Adipose tissue (tissue), 3 donors: Measurements from ENCODE around the gene PRDX3. TPM values are rescaled to one million over a fixed set of nuclear protein-coding genes. Genes with fewer than 3 reads are reported as not detected.

Experiments
- H3K27ac ChIP-seq: one replicate; pipeline ENCODE4 v1.5.1; 2013; ENCODE audit warnings: low read depth, low read length
- WGBS, 3 donors: extraction: QIAGEN DNeasy Blood & Tissue Kit; methylation state at CpG; one replicate each; pipeline ENCODE4 v1.1.7; 2013; 5-methylcytosine and 5-hydroxymethylcytosine counted together
- polyA plus RNA-seq, 3 donors: library from polyadenylated mRNA; stranded (reverse); fragments of 200-250 nt; gene quantifications; one replicate each; pipeline ENCODE4 v1.2.3, GENCODE V29; 2013
- donor health status: healthy with polysubstance abuse.
- donor health status: Bipolar disorder and iron deficiency.
- donor health status: healthy.

Gene PRDX3
- polyA plus RNA-seq, result 100 to 1,000 TPM in 2 of 3 donors, 10 to 100 TPM in 1; 63.1 to 188 (median 183) TPM

DNA sequence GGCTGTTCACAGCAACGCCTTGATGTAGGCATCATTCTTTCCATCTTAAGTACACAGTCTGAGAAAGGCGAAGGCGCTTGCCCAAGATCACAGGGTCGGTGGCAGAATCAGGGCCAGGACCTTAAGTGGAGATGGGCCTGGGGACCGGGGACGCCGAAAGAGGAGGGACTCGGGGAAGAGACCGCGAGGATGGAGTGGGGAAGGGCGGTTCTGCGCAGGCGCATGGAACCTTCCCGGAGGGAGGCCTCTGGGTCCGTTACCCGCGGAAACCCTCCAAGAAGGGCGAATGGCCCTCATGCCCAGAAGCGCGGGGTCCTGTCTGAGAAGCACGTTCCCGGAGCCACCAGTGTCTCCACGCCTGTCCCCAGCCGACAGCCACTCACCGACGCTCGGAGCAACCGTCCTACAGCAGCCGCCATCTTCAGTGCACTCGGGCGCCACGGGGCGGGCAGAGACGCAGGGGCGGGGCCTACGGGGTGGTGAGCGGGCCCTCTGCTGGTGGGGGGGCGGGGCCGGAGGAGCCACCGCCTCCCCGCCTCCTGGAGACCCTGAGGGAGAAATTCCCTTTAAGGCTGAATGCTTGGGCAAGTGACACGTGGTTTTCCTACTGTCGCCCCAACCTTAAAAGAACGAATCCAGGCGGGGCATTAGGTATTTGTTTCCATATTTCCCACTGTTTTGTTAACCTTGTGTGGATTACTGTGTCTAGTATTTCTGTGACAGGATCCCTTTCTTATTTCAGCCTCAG lies at the start of gene PRDX3:
TSS of gene PRDX3 (minus strand) at position 441 of the 748 bp plus-strand sequence. CDS start at position 419, 22 bp downstream.
- no peak within 1 kb of the TSS for H3K27ac ChIP-seq
- 0 to 1% (median 0%) methylated on average over 42 to 45 of the region's 45 CpGs for WGBS, 3 donors

GRCh38 chr10:119227825-119228224 lies 49.2 kb upstream of the PRDX3 start:
- no peak overlapping the region for H3K27ac ChIP-seq
- WGBS, 3 donors, result 86 to 91% (median 88%) methylated on average over 6 of the region's 6 CpGs

GRCh38 chr10:119225083-119225658 lies 46.6 kb upstream of the PRDX3 start:
- H3K27ac ChIP-seq, result no peak overlapping the region

GRCh38 chr10:119222966-119223386 lies 44.4 kb upstream of the PRDX3 start:
- no peak overlapping the region for H3K27ac ChIP-seq
- 55 to 65% (median 60%) methylated on average over 9 of the region's 9 CpGs for WGBS, 3 donors

More at GRCh38 chr10:119225083-119225658, 46.6 kb upstream of the PRDX3 start:
- WGBS, 3 donors, result 42 to 77% (median 65%) methylated on average over 4 of the region's 4 CpGs

- 16 to 26% (median 21%) methylated on average over 9 of the region's 9 CpGs for WGBS, 3 donors
- H3K27ac ChIP-seq, result no peak overlapping the region
Observed at GRCh38 chr10:119222537-119222936, 43.9 kb upstream of the PRDX3 start.

DNA sequence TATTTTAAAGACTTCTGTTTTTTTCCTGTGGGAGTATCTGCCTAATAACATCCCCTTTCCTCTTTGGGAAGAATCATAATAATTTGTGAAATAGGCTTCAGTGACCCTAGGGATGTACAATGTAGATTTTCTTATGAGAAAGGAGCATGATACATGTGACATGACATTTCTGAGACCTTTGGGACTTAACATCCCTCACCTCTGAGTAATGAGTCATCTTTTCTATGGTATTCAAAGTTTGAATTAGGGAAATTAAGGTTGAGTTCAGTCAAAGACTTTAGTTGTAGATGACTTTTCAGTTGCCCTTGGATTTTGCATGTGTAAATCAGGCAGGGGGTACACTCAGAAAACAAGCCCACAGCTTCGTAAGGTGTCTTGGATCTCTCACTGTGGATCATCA lies 43.1 kb upstream of the PRDX3 start:
- WGBS, 3 donors, result 84 to 100% (median 96%) methylated on average over 1 of the region's 1 CpG
- no peak overlapping the region for H3K27ac ChIP-seq

- 55 to 73% (median 72%) methylated on average over 4 of the region's 4 CpGs for WGBS, 3 donors
- H3K27ac ChIP-seq, result no peak overlapping the region
Observed at GRCh38 chr10:119221201-119221600, 42.6 kb upstream of the PRDX3 start.

- whole genome bisulfite sequencing, 3 donors, result 68 to 80% (median 72%) methylated on average over 5 of the region's 5 CpGs
- H3K27ac ChIP-seq, result no peak overlapping the region
Observed at GRCh38 chr10:119219871-119220270, 41.3 kb upstream of the PRDX3 start.

- WGBS, 3 donors, result 69 to 79% (median 70%) methylated on average over 4 of the region's 4 CpGs
Observed at GRCh38 chr10:119217991-119218490, 39.4 kb upstream of the PRDX3 start.

GRCh38 chr10:119217401-119217800 lies 38.8 kb upstream of the PRDX3 start:
- 88 to 94% (median 92%) methylated on average over 9 of the region's 9 CpGs for WGBS, 3 donors
- H3K27ac ChIP-seq, result no peak overlapping the region

More at GRCh38 chr10:119217991-119218490, 39.4 kb upstream of the PRDX3 start:
- H3K27ac ChIP-seq, result no peak overlapping the region

DNA sequence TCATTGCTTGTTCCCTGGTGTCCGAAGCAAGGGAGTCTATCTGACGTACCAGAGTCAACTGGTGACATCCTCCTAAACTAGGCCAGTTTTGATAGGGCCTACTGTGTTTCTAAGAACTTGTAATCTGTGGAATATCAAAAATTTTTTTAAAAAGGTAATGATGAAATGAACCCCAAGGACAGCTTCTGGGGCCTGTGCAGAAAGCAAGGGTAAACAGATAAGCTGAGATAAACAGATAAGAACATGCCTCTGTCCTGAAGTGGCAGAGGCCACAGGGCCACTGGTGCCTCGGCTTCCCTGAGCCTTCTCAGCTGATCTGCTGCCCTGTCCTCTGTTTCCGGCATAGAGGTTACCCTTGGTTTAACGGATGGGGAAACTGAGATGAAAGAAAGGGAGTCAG lies 37.5 kb upstream of the PRDX3 start:
- WGBS, 3 donors, result 86 to 91% (median 89%) methylated on average over 5 of the region's 5 CpGs
- H3K27ac ChIP-seq, result no peak overlapping the region

GRCh38 chr10:119215371-119215770 lies 36.8 kb upstream of the PRDX3 start:
- H3K27ac ChIP-seq, result no peak overlapping the region
- 75 to 95% (median 83%) methylated on average over 2 of the region's 2 CpGs for WGBS, 3 donors

GRCh38 chr10:119211625-119212441 lies 33.2 kb upstream of the PRDX3 start:
- WGBS, 3 donors, result 35 to 60% (median 37%) methylated on average over 12 of the region's 12 CpGs

GRCh38 chr10:119211176-119211575 lies 32.6 kb upstream of the PRDX3 start:
- no peak overlapping the region for H3K27ac ChIP-seq
- 71 to 80% (median 75%) methylated on average over 3 of the region's 3 CpGs for WGBS, 3 donors

More at GRCh38 chr10:119211625-119212441, 33.2 kb upstream of the PRDX3 start:
- no peak overlapping the region for H3K27ac ChIP-seq

GRCh38 chr10:119210633-119211032 lies 32.0 kb upstream of the PRDX3 start:
- WGBS, 3 donors, result 72 to 96% (median 81%) methylated on average over 2 of the region's 2 CpGs
- no peak overlapping the region for H3K27ac ChIP-seq

GRCh38 chr10:119209736-119210355 lies 31.2 kb upstream of the PRDX3 start:
- WGBS, 3 donors, result 35 to 50% (median 44%) methylated on average over 9 of the region's 9 CpGs
- no peak overlapping the region for H3K27ac ChIP-seq

GRCh38 chr10:119209035-119209735 lies 30.6 kb upstream of the PRDX3 start:
- 9 to 36% (median 9%) methylated on average over 15 of the region's 15 CpGs for WGBS, 3 donors
- H3K27ac ChIP-seq, result no peak overlapping the region

DNA sequence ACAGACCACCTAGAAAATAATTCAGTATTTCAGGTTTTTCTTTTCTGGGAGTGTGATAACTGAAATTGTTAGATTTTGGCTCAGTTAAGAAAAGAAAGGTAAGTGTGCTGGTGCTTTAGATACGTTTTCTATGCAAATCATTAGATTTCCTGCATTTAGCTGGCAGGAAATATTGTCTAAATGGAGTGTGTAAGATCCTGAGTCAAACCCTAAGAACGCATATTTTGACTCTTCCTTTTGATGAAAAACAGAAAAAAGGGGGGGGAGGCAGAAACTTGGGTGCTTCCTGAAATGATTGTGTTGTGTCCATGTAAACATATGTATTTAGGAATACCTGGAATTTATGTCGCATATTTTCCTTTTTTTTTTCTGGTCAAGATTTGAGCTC lies 29.9 kb upstream of the PRDX3 start:
- H3K27ac ChIP-seq, result no peak overlapping the region
- 0 to 22% (median 3%) methylated on average over 3 of the region's 3 CpGs for WGBS, 3 donors
